ENCODE measurements around the gene PDGFRA.

- TF ChIP-seq, protein P1, sequence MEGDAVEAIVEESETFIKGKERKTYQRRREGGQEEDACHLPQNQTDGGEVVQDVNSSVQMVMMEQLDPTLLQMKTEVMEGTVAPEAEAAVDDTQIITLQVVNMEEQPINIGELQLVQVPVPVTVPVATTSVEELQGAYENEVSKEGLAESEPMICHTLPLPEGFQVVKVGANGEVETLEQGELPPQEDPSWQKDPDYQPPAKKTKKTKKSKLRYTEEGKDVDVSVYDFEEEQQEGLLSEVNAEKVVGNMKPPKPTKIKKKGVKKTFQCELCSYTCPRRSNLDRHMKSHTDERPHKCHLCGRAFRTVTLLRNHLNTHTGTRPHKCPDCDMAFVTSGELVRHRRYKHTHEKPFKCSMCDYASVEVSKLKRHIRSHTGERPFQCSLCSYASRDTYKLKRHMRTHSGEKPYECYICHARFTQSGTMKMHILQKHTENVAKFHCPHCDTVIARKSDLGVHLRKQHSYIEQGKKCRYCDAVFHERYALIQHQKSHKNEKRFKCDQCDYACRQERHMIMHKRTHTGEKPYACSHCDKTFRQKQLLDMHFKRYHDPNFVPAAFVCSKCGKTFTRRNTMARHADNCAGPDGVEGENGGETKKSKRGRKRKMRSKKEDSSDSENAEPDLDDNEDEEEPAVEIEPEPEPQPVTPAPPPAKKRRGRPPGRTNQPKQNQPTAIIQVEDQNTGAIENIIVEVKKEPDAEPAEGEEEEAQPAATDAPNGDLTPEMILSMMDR (IDR thresholded peaks at IDR 0.05) = no peak
- TF ChIP-seq POLR2A (IDR thresholded peaks at IDR 0.05) (no peak), EP300 (IDR thresholded peaks at IDR 0.05) (no peak)
Observed at GRCh38 chr4:54271464-54271863, 42.4 kb downstream of the PDGFRA start.

Data from ovary (tissue), 3 donors.